ENCODE measurements around the gene RELL1. TPM values are rescaled to one million over a fixed set of nuclear protein-coding genes. Genes with fewer than 3 reads are reported as not detected.

The RELL1 gene
- polyA plus RNA-seq, 3 donors, result 8.5 to 10.0 (median 9.8) TPM

DNA sequence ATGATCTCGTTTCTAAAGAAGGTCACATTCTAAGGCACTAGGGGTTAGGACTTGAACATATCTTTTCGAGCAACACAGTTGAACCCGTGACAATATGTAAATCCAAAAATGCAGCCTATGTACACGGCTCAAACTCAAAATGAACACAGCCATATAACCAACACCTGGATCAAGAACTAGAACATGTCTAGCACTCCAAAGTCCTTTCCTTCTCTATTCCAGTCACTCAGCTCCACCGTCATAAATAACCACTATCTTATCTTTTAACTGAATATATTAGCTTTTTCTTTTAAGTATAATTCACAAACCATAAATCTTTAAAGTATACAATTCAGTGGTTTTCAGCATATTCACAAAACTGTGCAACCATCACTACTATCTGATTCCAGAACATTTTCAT lies 19.4 kb upstream of the RELL1 start:
- DNase-seq (ENCODE audit: extremely low read depth in 1 of 11, low read depth in 9 of 11, low spot score in 4 of 11), result no peak

DNA sequence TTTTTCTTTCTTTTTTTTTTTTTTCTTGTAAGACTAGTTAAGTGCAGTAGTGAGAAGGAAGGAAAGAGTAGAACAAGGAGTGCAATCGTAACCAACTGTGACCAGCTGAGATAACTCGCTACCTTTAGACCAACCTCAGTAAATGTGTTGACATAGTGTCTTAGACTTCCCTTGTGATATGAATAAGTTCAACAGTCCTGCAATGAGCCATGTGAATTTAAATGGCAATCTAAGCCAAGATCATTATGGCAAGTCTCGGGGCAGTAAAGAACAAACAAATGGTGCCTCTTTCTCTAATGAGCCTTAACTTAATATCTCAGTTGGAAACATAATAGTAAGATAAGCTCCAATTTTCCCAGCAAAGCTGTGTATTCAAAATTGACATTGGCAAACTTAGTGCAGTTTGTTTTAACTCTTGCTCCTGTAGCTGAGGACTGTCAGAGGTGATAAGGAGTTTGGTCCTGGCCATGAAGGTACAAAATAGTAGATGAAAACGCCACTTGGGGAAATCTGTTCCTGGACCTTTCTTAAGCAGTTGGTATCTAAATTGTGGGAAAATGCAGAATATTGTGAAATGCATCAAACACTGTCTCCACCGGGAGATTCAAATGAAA lies 13.8 kb upstream of the RELL1 start:
- no peak for DNase-seq (ENCODE audit: extremely low read depth in 1 of 11, low read depth in 9 of 11, low spot score in 4 of 11)

DNA sequence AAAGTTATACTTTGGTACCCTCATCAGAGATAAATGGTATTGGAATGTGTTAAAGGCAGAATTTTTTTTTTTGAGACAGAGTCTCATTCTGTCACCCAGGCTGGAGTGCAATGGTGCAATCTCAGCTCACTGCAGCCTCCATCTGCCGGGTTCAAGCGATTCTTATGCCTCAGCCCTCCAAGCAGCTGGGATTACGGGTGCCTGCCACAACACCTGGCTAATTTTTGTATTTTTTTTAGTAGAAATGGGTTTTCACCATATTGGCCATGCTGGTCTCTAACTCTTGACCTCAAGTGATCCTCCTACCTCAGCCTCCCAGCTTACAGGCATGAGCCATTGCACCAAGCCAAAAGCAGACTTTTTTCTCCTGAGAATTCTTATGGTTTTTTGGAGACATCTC lies 11.4 kb upstream of the RELL1 start:
- DNase-seq (ENCODE audit: extremely low read depth in 1 of 11, low read depth in 9 of 11, low spot score in 4 of 11), result no peak

DNA sequence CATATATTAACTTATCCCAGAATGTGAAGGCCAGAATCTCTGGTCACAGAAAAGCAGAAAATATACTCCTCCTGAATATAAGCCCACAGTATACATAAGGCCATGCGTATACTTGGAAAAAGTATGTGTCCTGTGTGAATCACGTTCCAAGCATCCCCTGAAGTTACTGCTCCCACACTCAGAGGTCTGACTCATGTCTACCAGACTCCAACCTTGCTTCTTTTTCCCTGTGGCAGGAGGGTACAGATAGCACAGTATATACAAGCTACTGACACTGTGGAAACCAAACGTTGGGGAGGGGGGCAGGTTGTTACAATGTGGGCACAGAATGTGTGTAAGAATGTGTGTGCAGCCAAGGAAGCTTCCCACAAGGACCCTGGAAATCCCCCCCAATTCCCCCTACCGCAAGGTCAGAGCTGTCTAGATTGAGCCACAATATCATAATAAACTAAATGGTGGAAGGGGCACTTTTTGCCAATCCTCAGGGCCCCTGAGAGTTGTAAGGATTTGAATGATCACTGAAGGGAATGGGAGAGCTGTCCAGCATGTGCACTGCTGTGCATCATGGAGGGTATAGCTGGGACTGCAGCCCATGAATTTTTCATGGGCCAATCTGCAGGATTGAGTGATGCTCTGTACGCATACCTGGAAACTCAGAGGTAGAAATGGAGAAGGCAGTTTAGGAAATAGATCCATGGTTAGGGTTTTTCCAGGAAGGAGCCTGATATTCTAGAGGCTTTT lies 7.4 kb upstream of the RELL1 start:
- no peak for DNase-seq (ENCODE audit: extremely low read depth in 1 of 11, low read depth in 9 of 11, low spot score in 4 of 11)

DNA sequence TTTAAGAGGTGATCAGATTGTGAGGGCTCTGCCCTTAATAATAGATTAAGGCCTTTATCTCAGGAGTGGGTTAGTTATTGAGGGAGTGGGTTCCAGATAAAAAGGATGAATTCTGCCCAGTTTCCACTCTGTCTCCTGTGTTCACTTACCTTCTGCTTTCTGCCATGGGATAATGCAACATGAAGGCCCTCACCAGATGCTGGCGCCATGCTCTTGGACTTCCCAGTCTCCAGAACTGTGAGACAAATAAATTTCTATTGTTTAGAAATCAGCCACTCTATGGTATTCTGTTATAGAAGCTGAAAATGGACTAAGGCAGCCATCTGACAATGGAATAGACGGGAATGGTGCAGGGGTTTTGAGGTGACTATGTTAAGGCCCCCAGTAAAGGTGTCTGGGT lies 6.9 kb upstream of the RELL1 start:
- no peak for DNase-seq (ENCODE audit: extremely low read depth in 1 of 11, low read depth in 9 of 11, low spot score in 4 of 11)

DNA sequence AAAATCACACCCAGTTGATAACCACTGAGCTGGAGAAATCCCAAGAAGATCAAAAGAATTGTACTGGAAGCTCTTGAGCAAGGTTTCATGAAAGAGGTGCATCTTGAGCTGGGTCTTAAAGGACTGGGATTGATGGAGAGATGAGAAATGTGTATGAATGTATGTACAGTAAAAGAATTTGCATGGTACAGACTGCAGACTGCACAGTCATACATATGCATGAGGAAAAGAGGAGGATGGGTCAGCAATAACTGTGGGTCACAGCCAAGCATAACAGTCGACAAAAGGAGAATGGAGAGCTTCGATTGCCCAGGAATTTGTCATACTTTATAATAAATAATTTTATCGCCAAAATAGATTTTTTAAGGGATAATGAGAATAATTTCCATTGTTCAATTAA lies 4.8 kb upstream of the RELL1 start:
- no peak for DNase-seq (ENCODE audit: extremely low read depth in 1 of 11, low read depth in 9 of 11, low spot score in 4 of 11)

DNA sequence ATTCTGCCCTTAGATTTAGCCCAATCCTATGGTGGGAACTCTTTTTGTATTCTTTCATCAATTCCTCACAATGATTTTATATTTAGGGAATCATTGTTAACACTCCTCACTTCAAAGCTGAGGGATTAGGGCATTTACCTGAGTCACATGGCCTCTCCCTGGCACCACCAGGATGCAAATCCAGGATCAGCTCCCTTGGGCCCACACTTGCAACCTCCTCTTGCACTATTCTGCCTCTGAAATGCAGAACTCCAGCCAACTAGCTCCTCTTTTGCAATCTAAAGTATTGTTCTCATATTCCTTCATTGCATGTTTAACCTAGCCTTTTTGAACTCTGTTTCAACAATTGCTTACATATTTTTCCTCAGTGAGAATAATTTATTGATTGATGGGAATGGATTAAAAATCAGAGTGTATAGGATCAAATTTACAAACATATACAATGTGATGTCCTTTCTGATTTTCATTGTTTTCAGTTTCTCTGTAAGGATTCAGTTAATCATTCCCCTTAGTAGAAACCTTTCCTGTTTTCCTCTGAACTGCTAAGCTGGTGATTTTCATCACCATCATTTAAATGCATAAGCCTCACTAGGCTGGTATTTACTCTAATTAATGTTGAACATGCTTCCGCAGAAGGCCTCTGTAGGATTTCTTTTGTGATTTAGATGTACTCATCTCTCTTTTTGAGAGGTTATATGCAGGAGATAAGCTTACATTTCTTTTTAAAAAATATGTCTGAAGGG lies 3.3 kb upstream of the RELL1 start:
- DNase-seq (ENCODE audit: extremely low read depth in 1 of 11, low read depth in 9 of 11, low spot score in 4 of 11), result no peak

DNA sequence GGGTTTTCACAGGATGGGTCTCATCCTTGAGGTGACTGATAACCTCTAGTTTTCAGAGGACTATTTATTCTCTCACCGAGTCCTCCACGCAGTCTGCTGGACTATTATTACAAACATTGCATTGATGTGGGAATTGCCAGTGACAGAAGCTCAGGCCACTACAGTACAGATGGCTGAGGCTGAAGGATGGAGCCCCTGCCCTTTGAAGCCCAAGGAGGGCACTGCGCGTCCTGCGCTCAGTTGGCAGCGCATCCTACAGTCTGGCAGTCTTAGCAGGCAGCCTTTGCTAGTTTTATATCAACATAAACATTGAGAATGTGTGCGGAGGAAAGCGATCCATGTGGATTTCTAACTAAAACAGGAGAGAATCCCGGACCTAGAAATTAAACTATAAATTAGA lies 1.5 kb upstream of the RELL1 start:
- no peak for DNase-seq (ENCODE audit: extremely low read depth in 1 of 11, low read depth in 9 of 11, low spot score in 4 of 11)

DNA sequence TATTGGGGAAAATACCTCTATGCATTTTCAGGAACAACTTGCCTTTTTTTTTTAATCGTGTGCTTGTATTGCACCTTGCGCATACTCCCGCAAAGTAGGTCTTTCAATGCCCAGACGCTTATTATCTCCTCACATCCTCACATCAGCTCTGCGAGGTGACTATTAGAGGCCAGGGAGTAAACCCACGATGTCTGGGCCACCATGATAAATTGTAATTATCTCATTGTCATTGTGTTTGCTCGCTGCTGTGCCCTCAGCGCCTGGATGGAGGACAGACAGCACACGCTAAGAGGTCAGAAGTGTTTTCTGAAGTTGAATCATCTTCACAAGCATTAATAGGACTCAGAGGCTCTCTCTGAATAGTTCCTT lies 1.0 kb upstream of the RELL1 start:
- no peak for DNase-seq (ENCODE audit: extremely low read depth in 1 of 11, low read depth in 9 of 11, low spot score in 4 of 11)

DNA sequence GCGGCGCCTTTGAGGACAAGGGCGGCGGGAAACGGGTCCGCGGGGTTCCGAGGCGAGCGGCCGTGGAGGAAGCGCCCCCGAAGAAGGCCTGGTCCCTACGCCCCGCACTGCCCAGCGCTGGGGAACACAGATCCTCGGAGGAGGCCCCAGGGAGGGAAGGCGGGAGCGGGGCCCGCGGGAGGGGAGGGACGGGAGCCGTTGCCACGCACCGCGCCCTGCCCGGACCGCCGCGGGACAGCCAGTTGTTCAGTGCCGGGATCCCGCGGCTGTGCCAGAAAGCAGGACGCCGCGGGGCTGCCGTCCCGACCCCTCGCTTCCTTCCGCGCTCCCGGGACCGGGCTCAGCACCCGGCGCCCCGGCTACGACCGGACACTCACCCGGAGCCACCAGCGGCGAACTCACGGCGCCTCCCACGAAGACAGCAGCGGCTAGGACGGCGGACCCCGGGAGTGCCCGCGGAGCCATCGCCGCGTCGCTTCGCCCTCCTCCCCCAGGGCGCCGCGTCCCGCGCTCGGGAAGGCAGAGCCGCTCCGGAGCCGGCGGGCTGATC lies 278 bp downstream of the RELL1 start:
- peak in 4 of 11 donors; percentile 35 to 54 (median 50) for DNase-seq (ENCODE audit: extremely low read depth in 1 of 11, low read depth in 9 of 11, low spot score in 4 of 11)

DNA sequence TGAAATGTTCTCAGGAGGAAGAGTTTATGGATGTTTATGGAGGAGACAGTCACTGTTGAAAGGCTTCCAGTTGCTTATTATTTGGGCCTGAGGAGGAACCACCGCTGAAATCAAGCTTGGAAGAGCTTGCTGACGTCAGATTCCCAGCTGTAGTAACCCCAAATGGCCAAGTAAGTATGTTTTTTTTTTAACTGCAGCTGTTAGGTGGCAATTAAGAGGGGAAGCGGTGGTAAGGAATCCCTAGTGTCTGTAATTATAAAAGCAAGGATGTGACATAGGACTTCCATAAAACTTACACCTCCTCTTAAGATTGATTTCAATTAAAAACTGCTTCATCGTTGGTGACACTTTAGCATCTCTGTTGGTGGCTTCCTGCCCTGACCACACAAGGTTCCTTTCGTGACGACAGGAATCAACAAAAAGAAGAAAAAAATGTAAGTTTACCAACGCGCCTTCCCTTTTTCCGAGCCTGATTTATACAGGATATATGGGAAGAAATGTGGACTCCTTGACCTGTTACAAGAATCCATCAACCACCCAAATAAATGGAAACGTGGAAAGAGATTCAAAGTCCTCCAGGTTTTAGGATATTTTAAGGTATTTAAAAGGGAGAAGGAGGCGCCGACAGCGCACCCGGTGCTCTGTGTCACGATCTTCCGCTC lies 884 bp downstream of the RELL1 start:
- peak in 5 of 11 donors; percentile 26 to 56 (median 38) for DNase-seq (ENCODE audit: extremely low read depth in 1 of 11, low read depth in 9 of 11, low spot score in 4 of 11)

DNA sequence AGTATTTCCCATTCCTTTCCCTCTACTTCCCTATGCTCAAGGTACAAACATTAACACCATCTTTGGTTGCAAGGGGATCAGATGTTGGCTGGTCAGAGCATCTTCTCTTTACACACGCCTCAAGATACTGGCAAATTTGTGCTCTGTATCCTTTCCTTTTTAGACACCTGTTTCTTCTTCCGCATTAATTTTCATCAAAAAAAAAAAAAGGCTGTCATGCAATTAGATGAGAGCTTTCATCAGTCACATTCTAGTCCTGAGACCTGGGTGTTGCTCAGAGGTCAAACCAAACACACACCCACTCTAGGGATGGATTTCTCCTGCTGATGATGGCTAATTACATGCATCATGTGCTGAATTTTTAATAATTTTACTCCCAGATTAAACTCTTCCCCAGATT lies 2.0 kb downstream of the RELL1 start:
- no peak for DNase-seq (ENCODE audit: extremely low read depth in 1 of 11, low read depth in 9 of 11, low spot score in 4 of 11)

DNA sequence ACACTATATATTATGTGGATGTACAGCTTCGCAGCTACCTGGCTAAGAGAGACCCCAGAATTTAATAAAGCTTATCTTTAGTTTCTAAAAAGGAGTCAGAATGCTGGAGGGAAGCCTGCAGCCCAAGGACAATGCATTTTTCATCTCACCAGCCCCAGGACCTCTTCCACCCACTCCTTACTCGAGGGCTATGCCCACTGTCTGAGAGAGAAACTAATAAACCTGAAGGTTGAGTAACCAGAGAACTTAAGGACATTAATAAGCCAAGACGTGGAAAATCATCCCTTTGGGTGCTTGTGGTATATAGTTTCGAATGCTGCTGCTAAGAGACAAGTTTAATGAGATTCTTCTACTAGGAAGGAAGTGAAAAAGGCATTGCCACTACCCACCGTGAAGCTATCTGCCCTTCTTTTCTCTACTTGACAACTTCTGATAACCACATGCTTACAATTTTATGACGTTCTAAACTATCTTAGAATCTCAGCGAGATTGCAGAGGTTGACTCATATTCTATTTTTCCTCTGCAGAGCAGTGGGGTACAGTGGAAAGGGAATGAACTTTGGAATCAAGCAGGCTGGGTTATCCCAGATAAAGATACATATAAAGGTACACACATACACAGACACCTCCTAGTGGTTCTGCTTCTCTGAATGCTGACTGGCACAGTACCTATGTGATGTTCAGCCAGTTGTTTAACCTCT lies 3.3 kb downstream of the RELL1 start:
- no peak for DNase-seq (ENCODE audit: extremely low read depth in 1 of 11, low read depth in 9 of 11, low spot score in 4 of 11)

DNA sequence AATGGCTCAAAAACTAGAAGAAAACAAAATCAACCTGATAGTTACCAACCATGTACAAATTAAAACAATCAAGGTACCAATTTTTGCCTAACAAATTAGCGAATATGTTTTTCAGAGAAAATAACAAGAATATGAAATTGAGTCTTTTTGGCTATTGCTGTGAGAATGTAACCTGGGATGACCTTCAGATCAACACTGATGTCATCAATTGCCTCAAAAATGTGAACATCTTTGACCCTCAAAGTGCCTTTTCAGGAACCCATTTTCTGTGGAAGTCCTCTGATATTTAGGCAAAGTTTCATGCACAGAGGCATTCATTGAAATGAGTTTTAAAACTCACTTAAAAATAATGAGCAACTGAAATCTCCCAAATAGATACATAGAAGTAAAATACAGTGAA lies 6.1 kb downstream of the RELL1 start:
- no peak for DNase-seq (ENCODE audit: extremely low read depth in 1 of 11, low read depth in 9 of 11, low spot score in 4 of 11)

DNA sequence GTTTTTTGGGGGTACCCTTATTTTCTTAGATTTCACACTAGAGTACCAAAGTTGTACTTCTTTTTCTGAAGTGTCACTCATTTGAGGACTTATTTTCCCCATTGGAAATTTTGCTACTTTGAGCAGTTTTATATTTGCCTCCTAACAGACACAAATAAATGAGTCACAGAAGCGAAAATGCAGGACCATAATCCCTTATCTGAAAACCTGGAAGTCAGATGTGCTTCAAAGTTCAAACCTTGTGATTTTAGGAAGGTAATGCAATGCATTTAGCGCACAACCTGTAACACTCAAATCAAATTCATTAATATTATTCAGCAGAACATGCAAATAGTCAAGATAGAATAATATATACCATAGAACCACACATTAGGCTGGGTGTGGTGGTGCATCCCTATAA lies 6.9 kb downstream of the RELL1 start:
- no peak for DNase-seq (ENCODE audit: extremely low read depth in 1 of 11, low read depth in 9 of 11, low spot score in 4 of 11)

DNA sequence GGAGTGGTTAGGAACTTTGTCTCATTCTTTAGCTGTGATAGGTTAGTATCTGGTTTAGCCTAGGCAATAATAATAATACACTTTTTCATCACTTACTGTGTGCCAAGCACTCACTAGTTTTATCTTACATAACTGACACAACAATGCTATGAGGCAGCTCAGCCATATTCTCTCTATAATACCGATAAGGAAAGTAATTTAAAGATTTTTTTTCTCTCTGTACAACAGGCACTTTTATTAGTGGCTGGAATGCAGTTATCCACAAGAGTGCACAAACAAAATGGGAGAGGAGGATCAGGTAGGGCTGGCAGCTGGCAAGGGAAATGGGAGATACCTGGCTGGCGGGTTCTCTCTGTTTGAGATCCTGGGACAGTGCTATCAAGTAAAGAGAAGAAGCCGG lies 7.6 kb downstream of the RELL1 start:
- no peak for DNase-seq (ENCODE audit: extremely low read depth in 1 of 11, low read depth in 9 of 11, low spot score in 4 of 11)

DNA sequence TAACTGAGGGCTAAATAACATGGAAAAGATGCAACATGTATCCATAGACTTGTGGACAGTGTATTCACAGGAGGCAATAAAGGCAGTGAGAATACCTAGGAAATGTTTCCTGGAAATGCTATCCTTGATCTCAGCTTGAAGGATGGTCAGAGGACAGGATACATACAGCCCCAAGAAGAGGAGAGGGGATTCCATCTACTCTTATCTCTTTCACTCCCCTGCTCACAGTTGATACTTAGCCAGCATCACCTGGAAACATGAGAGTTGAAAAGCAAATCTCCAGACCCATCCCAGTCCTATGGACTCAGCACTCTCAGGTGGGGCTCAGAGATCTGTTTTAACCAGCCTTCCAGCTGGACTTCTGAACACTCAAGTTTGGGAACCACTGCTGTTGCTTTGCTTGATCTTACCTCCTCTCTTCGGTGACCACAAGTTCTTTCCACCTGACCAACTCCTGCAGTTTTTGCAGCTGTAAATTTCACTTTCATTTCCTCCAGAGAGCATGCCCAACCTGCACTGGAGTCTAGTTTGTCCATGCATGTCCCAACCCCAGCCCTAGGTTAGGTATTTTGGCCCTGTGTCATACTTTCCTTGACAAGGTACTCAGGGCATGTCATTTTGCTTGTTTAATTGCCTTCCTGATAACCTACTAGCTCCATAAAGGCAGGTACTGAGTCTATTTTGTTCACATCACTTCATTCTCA lies 10.4 kb downstream of the RELL1 start:
- no peak for DNase-seq (ENCODE audit: extremely low read depth in 1 of 11, low read depth in 9 of 11, low spot score in 4 of 11)

DNA sequence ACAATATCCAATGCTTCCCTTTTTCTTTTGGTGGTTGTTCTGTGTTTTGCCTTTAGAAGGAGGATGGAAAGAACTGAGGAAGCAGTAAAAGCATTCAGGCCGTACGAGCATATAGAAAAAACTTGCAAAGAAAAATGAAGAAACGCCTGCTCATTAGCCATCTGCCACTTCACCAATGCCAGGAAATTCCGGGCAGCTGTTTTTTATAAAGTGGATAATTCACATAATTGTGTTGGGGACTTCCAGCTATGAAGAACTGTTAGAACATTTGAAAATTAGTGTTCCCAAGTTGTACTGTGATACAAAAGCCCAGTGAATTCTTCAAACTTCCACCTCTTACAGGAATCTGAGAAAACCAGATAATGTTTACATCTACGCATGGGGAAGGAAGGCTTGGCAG lies 11.7 kb downstream of the RELL1 start:
- DNase-seq (ENCODE audit: extremely low read depth in 1 of 11, low read depth in 9 of 11, low spot score in 4 of 11), result no peak
